ENCODE measurements around the gene PHTF1. TPM values are rescaled to one million over a fixed set of nuclear protein-coding genes. Genes with fewer than 3 reads are reported as not detected.

PHTF1 gene
- total RNA-seq, result 10 to 100 TPM in 2 of 4 donors, 1 to 10 TPM in 2; 1.5 to 17.8 (median 6.9) TPM

DNA sequence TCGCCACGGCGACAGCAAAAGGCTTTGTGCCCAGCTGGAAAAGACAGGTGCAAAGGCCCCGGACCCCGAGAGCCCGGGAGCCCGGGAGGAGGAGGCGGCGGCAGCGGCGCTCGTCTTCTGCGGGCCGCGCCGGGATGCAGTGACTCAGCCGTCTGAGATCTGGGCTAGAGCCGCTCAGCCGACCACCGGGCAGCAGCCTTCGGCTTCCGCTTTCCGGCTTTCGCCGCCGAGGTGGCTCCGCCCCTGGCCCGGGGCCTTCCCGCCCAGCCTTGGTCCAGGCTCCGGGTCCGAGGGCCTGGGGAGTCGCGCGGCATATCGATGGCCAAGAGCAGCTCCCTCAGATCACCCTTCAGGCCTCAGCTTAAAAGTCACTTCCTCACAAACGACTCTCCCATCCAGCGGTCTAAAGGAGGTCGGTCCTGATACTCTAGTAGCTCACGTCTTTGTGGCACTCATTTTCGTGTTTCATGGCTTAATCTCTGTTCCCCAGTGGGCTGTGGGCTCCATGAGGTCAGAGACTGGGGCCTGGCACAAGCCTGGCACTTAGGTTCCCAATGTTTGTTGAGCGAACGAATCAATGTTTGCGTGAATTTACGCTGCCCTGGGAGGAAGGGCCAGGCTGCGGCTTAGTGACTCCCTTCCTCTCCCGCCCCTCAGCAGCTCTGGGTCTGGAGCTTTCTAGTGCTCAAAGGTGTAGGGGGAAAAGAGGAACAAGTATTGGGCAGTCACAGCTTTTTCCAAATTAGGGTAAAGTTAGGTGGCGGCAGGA, at the start of gene PHTF1:
PHTF1 (minus strand) TSS at position 154 of the 769 bp plus-strand sequence. CDS start 783 bp downstream, outside the sequence.
- H3K27ac ChIP-seq, result peak within 1 kb of the TSS; percentile 94 to 98 (median 94)
- peaks cover 4 to 21% (median 7%) of the 10 kb centered on the region in 4 donors for H3K4me1 ChIP-seq
- 0 to 1% methylated on average over 4 to 46 of the region's 47 CpGs for WGBS, 2 donors (ENCODE audit: low coverage in 1 of 2)
- peak within 1 kb of the TSS; percentile 88 to 100 (median 98) for H3K4me3 ChIP-seq
- no peaks in the 10 kb centered on the region for H3K9me3 ChIP-seq
- DNase-seq, result peak; percentile 75
- intact Hi-C loops (cut with DNase I; ENCODE audit: low total_unique reads) (no loop called here), in situ Hi-C loops (cut with MboI; ENCODE audit: low pct_ligation_motif_present in 1 of 4, low pct_unique_long_range_greater_than_20kb in 1 of 4, low sequenced_read_pairs in 3 of 4) (no loop called here)
- peak; percentile 71 for TF ChIP-seq POLR2A (IDR thresholded peaks at IDR 0.05)
- peak; percentile 63 to 67 (median 66) for TF ChIP-seq POLR2AphosphoS5 (IDR thresholded peaks at IDR 0.05)
- TF ChIP-seq EP300 (IDR thresholded peaks at IDR 0.05; ENCODE audit: low read depth), result no peak
- TF ChIP-seq, protein P1, sequence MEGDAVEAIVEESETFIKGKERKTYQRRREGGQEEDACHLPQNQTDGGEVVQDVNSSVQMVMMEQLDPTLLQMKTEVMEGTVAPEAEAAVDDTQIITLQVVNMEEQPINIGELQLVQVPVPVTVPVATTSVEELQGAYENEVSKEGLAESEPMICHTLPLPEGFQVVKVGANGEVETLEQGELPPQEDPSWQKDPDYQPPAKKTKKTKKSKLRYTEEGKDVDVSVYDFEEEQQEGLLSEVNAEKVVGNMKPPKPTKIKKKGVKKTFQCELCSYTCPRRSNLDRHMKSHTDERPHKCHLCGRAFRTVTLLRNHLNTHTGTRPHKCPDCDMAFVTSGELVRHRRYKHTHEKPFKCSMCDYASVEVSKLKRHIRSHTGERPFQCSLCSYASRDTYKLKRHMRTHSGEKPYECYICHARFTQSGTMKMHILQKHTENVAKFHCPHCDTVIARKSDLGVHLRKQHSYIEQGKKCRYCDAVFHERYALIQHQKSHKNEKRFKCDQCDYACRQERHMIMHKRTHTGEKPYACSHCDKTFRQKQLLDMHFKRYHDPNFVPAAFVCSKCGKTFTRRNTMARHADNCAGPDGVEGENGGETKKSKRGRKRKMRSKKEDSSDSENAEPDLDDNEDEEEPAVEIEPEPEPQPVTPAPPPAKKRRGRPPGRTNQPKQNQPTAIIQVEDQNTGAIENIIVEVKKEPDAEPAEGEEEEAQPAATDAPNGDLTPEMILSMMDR (IDR thresholded peaks at IDR 0.05), result no peak
- H3K27me3 ChIP-seq, result no peaks in the 10 kb centered on the region
- no peaks in the 10 kb centered on the region for H3K36me3 ChIP-seq

DNA sequence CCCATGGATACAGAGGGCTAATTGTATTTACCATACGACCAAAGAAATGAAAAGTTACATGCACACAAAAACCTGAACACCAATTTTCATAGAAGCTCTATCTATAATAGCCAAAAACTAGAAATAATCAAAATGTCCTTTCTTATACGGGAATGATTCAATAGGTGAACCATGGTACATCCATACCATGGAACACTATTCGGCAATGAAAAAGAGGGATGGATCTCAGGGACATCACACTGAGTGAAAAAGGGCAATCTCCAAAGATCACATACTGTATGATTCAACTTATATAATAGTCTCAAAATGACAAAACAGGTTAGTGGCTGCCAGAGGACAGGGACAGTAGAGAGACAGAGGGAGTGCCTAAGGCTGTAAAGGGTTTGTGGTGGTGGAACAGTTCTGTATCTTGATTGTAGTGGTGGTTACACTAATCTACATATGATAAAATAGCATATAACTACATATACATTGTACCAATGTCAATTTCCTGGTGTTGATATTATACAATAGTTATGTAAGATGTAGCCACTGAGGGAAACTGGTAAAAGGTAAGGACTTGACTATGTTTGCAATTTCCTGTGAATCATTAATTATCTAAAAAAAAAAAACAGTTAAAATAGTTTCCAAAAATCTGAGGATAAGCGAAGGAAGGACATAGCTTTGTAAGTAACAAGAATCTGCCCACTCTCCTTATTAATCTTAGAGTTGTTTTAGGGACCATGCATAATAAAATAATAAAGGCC, 49.3 kb upstream of the PHTF1 start:
- no peaks in the 10 kb centered on the region for H3K27me3 ChIP-seq
- H3K4me3 ChIP-seq, result no peak overlapping the region
- WGBS, 2 donors (ENCODE audit: low coverage in 1 of 2), result 87 to 88% methylated on average over 4 of the region's 4 CpGs
- in situ Hi-C loops (cut with MboI; ENCODE audit: low pct_ligation_motif_present in 1 of 4, low pct_unique_long_range_greater_than_20kb in 1 of 4, low sequenced_read_pairs in 3 of 4) (loop anchor here in 1 of 4 donors (25.0 kb wide), 1 partner anchor 671 kb away; no protein-coding TSS in a partner anchor), intact Hi-C loops (cut with DNase I; ENCODE audit: low total_unique reads) (no loop called here)
- peaks cover 17 to 78% (median 43%) of the 10 kb centered on the region in 4 donors for H3K4me1 ChIP-seq
- peak in 1 of 3 donors; percentile 48 for TF ChIP-seq POLR2AphosphoS5 (IDR thresholded peaks at IDR 0.05)
- TF ChIP-seq EP300 (IDR thresholded peaks at IDR 0.05; ENCODE audit: low read depth), result no peak
- no peaks in the 10 kb centered on the region for H3K36me3 ChIP-seq
- DNase-seq, result peak; percentile 12
- peak overlapping the region; percentile 98 to 100 (median 98) for H3K27ac ChIP-seq
- no peaks in the 10 kb centered on the region for H3K9me3 ChIP-seq

DNA sequence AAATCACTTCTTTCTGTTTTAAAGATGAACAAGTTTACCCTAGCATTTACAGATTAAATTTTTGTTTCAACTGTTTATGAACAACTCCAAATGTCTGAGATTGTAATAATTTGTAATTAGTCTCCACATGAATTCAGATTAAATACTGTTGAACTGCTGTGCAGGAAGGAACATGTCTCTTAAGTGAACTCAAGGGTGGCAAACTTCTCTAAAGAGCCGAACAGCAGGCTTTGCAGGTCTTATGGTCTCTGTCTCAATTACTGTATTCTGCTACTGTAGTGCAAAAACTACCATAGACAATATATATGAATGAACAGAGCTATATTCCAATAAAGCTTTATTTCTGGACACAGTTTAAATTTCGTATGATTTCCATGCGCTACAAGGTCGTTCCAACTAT, 46.4 kb upstream of the PHTF1 start:
- in situ Hi-C loops (cut with MboI; ENCODE audit: low pct_ligation_motif_present in 1 of 4, low pct_unique_long_range_greater_than_20kb in 1 of 4, low sequenced_read_pairs in 3 of 4), result loop anchor here in 1 of 4 donors (25.0 kb wide), 1 partner anchor 668 kb away; no protein-coding TSS in a partner anchor
- Histone ChIP-seq H3K27me3 (no peaks in the 10 kb centered on the region), H3K9me3 (no peaks in the 10 kb centered on the region), H3K36me3 (no peaks in the 10 kb centered on the region), H3K4me1 (peaks cover 26 to 92% (median 46%) of the 10 kb centered on the region in 4 donors), H3K27ac (peak overlapping the region in 2 of 4 donors; percentile 26 to 42), H3K4me3 (no peak overlapping the region)
- no peak for TF ChIP-seq EP300 (IDR thresholded peaks at IDR 0.05; ENCODE audit: low read depth)
- TF ChIP-seq, protein P1 (IDR thresholded peaks at IDR 0.05), result no peak
- TF ChIP-seq POLR2A (IDR thresholded peaks at IDR 0.05), result no peak
- no peak for TF ChIP-seq POLR2AphosphoS5 (IDR thresholded peaks at IDR 0.05)
- DNase-seq, result no peak
- intact Hi-C loops (cut with DNase I; ENCODE audit: low total_unique reads), result no loop called here
- WGBS, 2 donors (ENCODE audit: low coverage in 1 of 2), result 92 to 93% methylated on average over 4 of the region's 4 CpGs

DNA sequence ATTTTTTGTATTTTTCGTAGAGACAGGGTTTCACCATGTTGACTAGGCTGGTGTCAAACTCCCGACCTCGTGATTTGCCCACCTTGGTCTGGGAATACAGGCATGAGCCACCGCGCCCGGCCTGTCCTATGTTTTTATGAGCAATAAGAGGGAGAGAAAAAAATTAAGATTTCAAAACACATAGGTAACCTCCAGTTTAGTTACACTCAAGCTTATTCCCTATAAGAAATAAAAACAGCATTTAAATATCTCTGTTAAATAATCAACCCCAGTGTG, 45.9 kb upstream of the PHTF1 start:
- intact Hi-C loops (cut with DNase I; ENCODE audit: low total_unique reads), result no loop called here
- H3K4me3 ChIP-seq, result no peak overlapping the region
- WGBS, 2 donors (ENCODE audit: low coverage in 1 of 2), result 96 to 97% methylated on average over 3 to 6 of the region's 6 CpGs
- no peaks in the 10 kb centered on the region for H3K27me3 ChIP-seq
- no peaks in the 10 kb centered on the region for H3K9me3 ChIP-seq
- no peaks in the 10 kb centered on the region for H3K36me3 ChIP-seq
- peak overlapping the region in 2 of 4 donors; percentile 26 to 42 for H3K27ac ChIP-seq
- H3K4me1 ChIP-seq, result peaks cover 26 to 92% (median 44%) of the 10 kb centered on the region in 4 donors
- in situ Hi-C loops (cut with MboI; ENCODE audit: low pct_ligation_motif_present in 1 of 4, low pct_unique_long_range_greater_than_20kb in 1 of 4, low sequenced_read_pairs in 3 of 4), result loop anchor here in 1 of 4 donors (25.0 kb wide), 1 partner anchor 668 kb away; no protein-coding TSS in a partner anchor
- DNase-seq, result no peak
- TF ChIP-seq EP300 (IDR thresholded peaks at IDR 0.05; ENCODE audit: low read depth) (no peak), POLR2AphosphoS5 (IDR thresholded peaks at IDR 0.05) (no peak), POLR2A (IDR thresholded peaks at IDR 0.05) (no peak)
- TF ChIP-seq, protein P1 (IDR thresholded peaks at IDR 0.05), result no peak
